Muscle of leg (tissue), 11 donors: Measurements from ENCODE around the gene CCDC17. TPM values are rescaled to one million over a fixed set of nuclear protein-coding genes. Genes with fewer than 3 reads are reported as not detected.

Experiments
- DNase-seq: peaks from one replicate; pipeline ENCODE4 v3.0.0; 2013
- H3K27ac ChIP-seq: one replicate; pipeline ENCODE4 v1.5.1; 2013; ENCODE audit warnings: mild to moderate bottlenecking, low read length, control low read depth
- H3K27me3 ChIP-seq: one replicate; pipeline ENCODE4 v1.6.1; 2013; ENCODE audit warnings: low read length; ENCODE audit not compliant: control insufficient read depth, insufficient read depth
- H3K36me3 ChIP-seq: one replicate; pipeline ENCODE4 v1.6.1; 2013; ENCODE audit warnings: low read length; ENCODE audit not compliant: control insufficient read depth, insufficient read depth
- H3K4me1 ChIP-seq: one replicate; pipeline ENCODE4 v1.6.1; 2013; ENCODE audit warnings: low read length; ENCODE audit not compliant: control insufficient read depth, insufficient read depth
- H3K4me3 ChIP-seq: one replicate; pipeline ENCODE4 v1.5.1; 2013; ENCODE audit warnings: low read length, control low read depth
- H3K9me3 ChIP-seq: replicated peaks from 2 replicates; pipeline ENCODE4 v1.6.1; 2013; ENCODE audit warnings: low read depth, low read length; ENCODE audit not compliant: control insufficient read depth
- WGBS: methylation state at CpG from one replicate; pipeline ENCODE4 v1.1.5; 2013; ENCODE audit warnings: missing lambda C conversion rate; ENCODE audit not compliant: insufficient coverage; 5-methylcytosine and 5-hydroxymethylcytosine counted together
- polyA plus RNA-seq, 8 donors: library from polyadenylated mRNA; unstranded; fragments of 120-200 nt; gene quantifications; one replicate each; pipeline versions ENCODE4 v1.2.1 to v1.2.3, GENCODE V29; 2013; ENCODE audit warnings: inconsistent platforms in 1 of 8, low replicate concordance in 1 of 8; ENCODE audit not compliant: insufficient read length in 8 of 8, insufficient read depth in 1 of 8
- total RNA-seq: library from RNA; stranded (reverse); fragments of 120-200 nt; gene quantifications from one replicate; pipeline ENCODE4 v1.2.4, GENCODE V29; 2013

The CCDC17 gene
- total and polyA plus RNA-seq, 9 donors: 0.71 to 2.0 (median 1.4) TPM

- Histone ChIP-seq H3K9me3 (no peaks in the 10 kb centered on the region), H3K36me3 (peaks cover 44% of the 10 kb centered on the region), H3K27me3 (no peaks in the 10 kb centered on the region), H3K4me1 (peaks cover 15% of the 10 kb centered on the region), H3K27ac (peak overlapping the region; percentile 3), H3K4me3 (peak overlapping the region; percentile 37)
- 21% methylated on average over 65 of the region's 78 CpGs for WGBS
- DNase-seq: peak; percentile 45
Measured at GRCh38 chr1:45622524-45623394, 1.1 kb downstream of the CCDC17 start.

- Histone ChIP-seq H3K27ac (peak overlapping the region; percentile 3), H3K4me1 (peaks cover 15% of the 10 kb centered on the region), H3K9me3 (no peaks in the 10 kb centered on the region), H3K4me3 (peak overlapping the region; percentile 37), H3K36me3 (peaks cover 51% of the 10 kb centered on the region), H3K27me3 (no peaks in the 10 kb centered on the region)
- 47% methylated on average over 13 of the region's 18 CpGs for WGBS
- peak; percentile 18 for DNase-seq
Measured at GRCh38 chr1:45621895-45622523, 1.8 kb downstream of the CCDC17 start.

- no peaks in the 10 kb centered on the region for H3K9me3 ChIP-seq
- DNase-seq: peak; percentile 42
- no peak overlapping the region for H3K4me3 ChIP-seq
- no peaks in the 10 kb centered on the region for H3K27me3 ChIP-seq
- H3K36me3 ChIP-seq: peaks cover 51% of the 10 kb centered on the region
- WGBS: 92% methylated on average over 2 of the region's 3 CpGs
- no peak overlapping the region for H3K27ac ChIP-seq
- peaks cover 15% of the 10 kb centered on the region for H3K4me1 ChIP-seq
Measured at GRCh38 chr1:45621501-45621836, 2.4 kb downstream of the CCDC17 start.

- Histone ChIP-seq H3K27ac (no peak overlapping the region), H3K27me3 (no peaks in the 10 kb centered on the region), H3K4me3 (no peak overlapping the region), H3K4me1 (peaks cover 15% of the 10 kb centered on the region), H3K36me3 (peaks cover 54% of the 10 kb centered on the region), H3K9me3 (no peaks in the 10 kb centered on the region)
- 84% methylated on average over 16 of the region's 17 CpGs for whole genome bisulfite sequencing
- DNase-seq: no peak
Measured at GRCh38 chr1:45620588-45621500, 3.0 kb downstream of the CCDC17 start.

- peaks cover 15% of the 10 kb centered on the region for H3K4me1 ChIP-seq
- DNase-seq: no peak
- 81% methylated on average over 4 of the region's 8 CpGs for WGBS
- H3K27me3 ChIP-seq: no peaks in the 10 kb centered on the region
- no peak overlapping the region for H3K27ac ChIP-seq
- H3K9me3 ChIP-seq: no peaks in the 10 kb centered on the region
- H3K4me3 ChIP-seq: no peak overlapping the region
- peaks cover 64% of the 10 kb centered on the region for H3K36me3 ChIP-seq
Measured at GRCh38 chr1:45619149-45619921, 4.5 kb downstream of the CCDC17 start.

GRCh38 chr1:45617618-45618017 lies 6.2 kb downstream of the CCDC17 start:
- H3K9me3 ChIP-seq: no peaks in the 10 kb centered on the region
- no peak for DNase-seq
- no peaks in the 10 kb centered on the region for H3K27me3 ChIP-seq
- H3K27ac ChIP-seq: no peak overlapping the region
- peaks cover 73% of the 10 kb centered on the region for H3K36me3 ChIP-seq
- peaks cover 5% of the 10 kb centered on the region for H3K4me1 ChIP-seq
- 75% methylated on average over 2 of the region's 4 CpGs for WGBS
- no peak overlapping the region for H3K4me3 ChIP-seq

- no peaks in the 10 kb centered on the region for H3K27me3 ChIP-seq
- no peaks in the 10 kb centered on the region for H3K4me1 ChIP-seq
- no peak overlapping the region for H3K27ac ChIP-seq
- peaks cover 72% of the 10 kb centered on the region for H3K36me3 ChIP-seq
- H3K9me3 ChIP-seq: no peaks in the 10 kb centered on the region
- DNase-seq: no peak
- H3K4me3 ChIP-seq: no peak overlapping the region
- WGBS: no CpG with 5 or more reads among the region's 1 CpG
Measured at GRCh38 chr1:45615885-45616284, 8.0 kb downstream of the CCDC17 start.

GRCh38 chr1:45612941-45613579 lies 10.8 kb downstream of the CCDC17 start:
- DNase-seq: no peak
- no peaks in the 10 kb centered on the region for H3K4me1 ChIP-seq
- WGBS: 77% methylated on average over 5 of the region's 8 CpGs
- no peak overlapping the region for H3K4me3 ChIP-seq
- H3K27me3 ChIP-seq: no peaks in the 10 kb centered on the region
- H3K9me3 ChIP-seq: no peaks in the 10 kb centered on the region
- peaks cover 68% of the 10 kb centered on the region for H3K36me3 ChIP-seq
- no peak overlapping the region for H3K27ac ChIP-seq

- no peaks in the 10 kb centered on the region for H3K9me3 ChIP-seq
- peaks cover 61% of the 10 kb centered on the region for H3K36me3 ChIP-seq
- 89% methylated on average over 3 of the region's 10 CpGs for WGBS
Measured at GRCh38 chr1:45610589-45611226, 13.1 kb downstream of the CCDC17 start.

More at GRCh38 chr1:45610589-45611226, 13.1 kb downstream of the CCDC17 start:
- Histone ChIP-seq H3K27ac (no peak overlapping the region), H3K4me1 (no peaks in the 10 kb centered on the region), H3K4me3 (no peak overlapping the region), H3K27me3 (no peaks in the 10 kb centered on the region)
- DNase-seq: no peak
